ENCODE results near the gene LOX. TPM values are rescaled to one million over a fixed set of nuclear protein-coding genes. Genes with fewer than 3 reads are reported as not detected.

The LOX gene
- total and polyA plus RNA-seq, 4 donors, result 3.7 to 45.2 (median 17.1) TPM

DNA sequence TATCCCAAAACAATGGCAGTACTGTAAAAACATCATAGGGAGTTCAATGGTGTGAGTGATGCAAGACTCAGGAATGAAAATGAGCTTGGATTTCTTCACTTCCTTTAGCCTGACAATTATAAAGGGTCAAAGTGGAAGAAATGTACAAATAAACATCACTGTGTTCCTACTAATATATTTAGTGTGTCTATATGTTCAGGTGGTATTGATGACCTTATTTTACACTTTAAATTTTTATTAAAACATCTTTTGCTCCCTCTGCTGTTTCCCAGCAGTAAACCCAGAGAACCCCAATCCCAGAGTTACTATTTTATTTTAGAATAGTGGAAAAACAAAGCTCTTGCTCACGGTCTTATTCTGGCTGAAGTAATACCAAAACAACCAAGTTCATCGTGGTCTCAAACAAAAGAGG lies 2.0 kb downstream of the LOX start:
- Histone ChIP-seq H3K36me3 (ENCODE audit: control insufficient read depth in 4 of 4, insufficient read depth in 4 of 4, low read length in 4 of 4) (peaks cover 0 to 4% (median 0%) of the 10 kb centered on the region in 4 donors), H3K27ac (ENCODE audit: low read depth in 1 of 2, low read length in 1 of 2) (no peak overlapping the region), H3K4me3 (no peak overlapping the region), H3K9ac (ENCODE audit: insufficient read depth in 1 of 2, low read length in 2 of 2) (no peak overlapping the region), H3K4me1 (ENCODE audit: control insufficient read depth in 5 of 5, insufficient read depth in 5 of 5, low read length in 5 of 5) (peaks cover 0 to 32% (median 0%) of the 10 kb centered on the region in 5 donors), H3K9me3 (ENCODE audit: control insufficient read depth in 4 of 4, insufficient read depth in 3 of 4, low read length in 3 of 4) (no peaks in the 10 kb centered on the region), H3K27me3 (ENCODE audit: control insufficient read depth in 3 of 3, insufficient read depth in 3 of 3, low read length in 2 of 3) (peaks cover 0 to 5% (median 0%) of the 10 kb centered on the region in 3 donors)
- WGBS, 2 donors, result 38 to 47% methylated on average over 2 of the region's 2 CpGs
- peak in 2 of 3 donors; percentile 72 to 81 for DNase-seq
- no peak for ATAC-seq (ENCODE audit: insufficient read depth, low FRiP score)
- TF ChIP-seq, protein P1, sequence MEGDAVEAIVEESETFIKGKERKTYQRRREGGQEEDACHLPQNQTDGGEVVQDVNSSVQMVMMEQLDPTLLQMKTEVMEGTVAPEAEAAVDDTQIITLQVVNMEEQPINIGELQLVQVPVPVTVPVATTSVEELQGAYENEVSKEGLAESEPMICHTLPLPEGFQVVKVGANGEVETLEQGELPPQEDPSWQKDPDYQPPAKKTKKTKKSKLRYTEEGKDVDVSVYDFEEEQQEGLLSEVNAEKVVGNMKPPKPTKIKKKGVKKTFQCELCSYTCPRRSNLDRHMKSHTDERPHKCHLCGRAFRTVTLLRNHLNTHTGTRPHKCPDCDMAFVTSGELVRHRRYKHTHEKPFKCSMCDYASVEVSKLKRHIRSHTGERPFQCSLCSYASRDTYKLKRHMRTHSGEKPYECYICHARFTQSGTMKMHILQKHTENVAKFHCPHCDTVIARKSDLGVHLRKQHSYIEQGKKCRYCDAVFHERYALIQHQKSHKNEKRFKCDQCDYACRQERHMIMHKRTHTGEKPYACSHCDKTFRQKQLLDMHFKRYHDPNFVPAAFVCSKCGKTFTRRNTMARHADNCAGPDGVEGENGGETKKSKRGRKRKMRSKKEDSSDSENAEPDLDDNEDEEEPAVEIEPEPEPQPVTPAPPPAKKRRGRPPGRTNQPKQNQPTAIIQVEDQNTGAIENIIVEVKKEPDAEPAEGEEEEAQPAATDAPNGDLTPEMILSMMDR (IDR thresholded peaks at IDR 0.05; ENCODE audit: control extremely low read depth, extremely low read depth), result no peak

DNA sequence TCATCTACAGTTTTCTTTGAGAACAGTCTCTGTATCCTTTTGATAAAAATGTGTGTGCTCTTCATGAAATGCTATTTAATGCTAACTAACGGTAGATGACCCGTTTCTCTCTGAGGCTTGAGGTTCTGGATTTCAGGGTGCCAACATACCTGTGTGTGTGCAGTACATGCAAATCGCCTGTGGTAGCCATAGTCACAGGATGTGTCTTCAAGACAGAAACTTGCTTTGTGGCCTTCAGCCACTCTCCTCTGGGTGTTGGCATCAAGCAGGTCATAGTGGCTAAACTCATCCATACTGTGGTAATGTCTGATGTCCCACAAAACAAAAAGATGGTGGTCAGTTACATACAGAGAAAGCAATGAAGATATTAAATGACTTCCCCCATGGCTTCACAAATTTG lies 4.2 kb downstream of the LOX start:
- Histone ChIP-seq H3K9ac (ENCODE audit: insufficient read depth in 1 of 2, low read length in 2 of 2) (no peak overlapping the region), H3K36me3 (ENCODE audit: control insufficient read depth in 4 of 4, insufficient read depth in 4 of 4, low read length in 4 of 4) (peaks cover 0 to 9% (median under 1%) of the 10 kb centered on the region in 4 donors), H3K4me1 (ENCODE audit: control insufficient read depth in 5 of 5, insufficient read depth in 5 of 5, low read length in 5 of 5) (peaks cover 0 to 26% (median 0%) of the 10 kb centered on the region in 5 donors), H3K9me3 (ENCODE audit: control insufficient read depth in 4 of 4, insufficient read depth in 3 of 4, low read length in 3 of 4) (no peaks in the 10 kb centered on the region), H3K27me3 (ENCODE audit: control insufficient read depth in 3 of 3, insufficient read depth in 3 of 3, low read length in 2 of 3) (peaks cover 0 to 5% (median 0%) of the 10 kb centered on the region in 3 donors), H3K4me3 (no peak overlapping the region), H3K27ac (ENCODE audit: low read depth in 1 of 2, low read length in 1 of 2) (no peak overlapping the region)
- no peak for DNase-seq
- TF ChIP-seq, protein P1 (IDR thresholded peaks at IDR 0.05; ENCODE audit: control extremely low read depth, extremely low read depth), result no peak
- 83 to 85% methylated on average over 3 of the region's 3 CpGs for WGBS, 2 donors
- no peak for ATAC-seq (ENCODE audit: insufficient read depth, low FRiP score)

DNA sequence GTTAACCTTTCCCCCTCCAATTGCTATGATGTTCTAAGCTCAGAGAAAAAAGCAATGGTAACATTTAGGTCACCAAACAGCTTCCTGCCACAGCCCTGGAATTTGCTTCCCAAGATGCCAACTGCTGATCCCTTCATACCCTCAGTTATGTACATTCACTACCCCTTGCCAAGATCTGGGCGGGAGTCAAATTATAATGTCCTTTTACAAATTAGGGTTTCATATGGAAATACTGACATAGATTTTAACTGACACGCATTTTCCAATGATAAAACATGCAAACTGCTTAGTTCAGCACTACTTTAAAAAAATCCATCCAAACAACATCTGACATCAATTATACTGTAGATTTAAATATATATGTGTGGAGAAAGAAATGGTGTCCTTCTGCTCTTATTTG lies 5.0 kb downstream of the LOX start:
- ATAC-seq (ENCODE audit: insufficient read depth, low FRiP score), result no peak
- peaks cover 0 to 23% (median 0%) of the 10 kb centered on the region in 5 donors for H3K4me1 ChIP-seq (ENCODE audit: control insufficient read depth in 5 of 5, insufficient read depth in 5 of 5, low read length in 5 of 5)
- no peak overlapping the region for H3K9ac ChIP-seq (ENCODE audit: insufficient read depth in 1 of 2, low read length in 2 of 2)
- DNase-seq, result no peak
- no peak overlapping the region for H3K27ac ChIP-seq (ENCODE audit: low read depth in 1 of 2, low read length in 1 of 2)
- H3K36me3 ChIP-seq (ENCODE audit: control insufficient read depth in 4 of 4, insufficient read depth in 4 of 4, low read length in 4 of 4), result peaks cover 0 to 9% (median under 1%) of the 10 kb centered on the region in 4 donors
- TF ChIP-seq, protein P1 (IDR thresholded peaks at IDR 0.05; ENCODE audit: control extremely low read depth, extremely low read depth), result no peak
- 92 to 95% methylated on average over 2 of the region's 2 CpGs for WGBS, 2 donors
- no peak overlapping the region for H3K4me3 ChIP-seq
- H3K9me3 ChIP-seq (ENCODE audit: control insufficient read depth in 4 of 4, insufficient read depth in 3 of 4, low read length in 3 of 4), result no peaks in the 10 kb centered on the region
- peaks cover 0 to 5% (median 0%) of the 10 kb centered on the region in 3 donors for H3K27me3 ChIP-seq (ENCODE audit: control insufficient read depth in 3 of 3, insufficient read depth in 3 of 3, low read length in 2 of 3)

DNA sequence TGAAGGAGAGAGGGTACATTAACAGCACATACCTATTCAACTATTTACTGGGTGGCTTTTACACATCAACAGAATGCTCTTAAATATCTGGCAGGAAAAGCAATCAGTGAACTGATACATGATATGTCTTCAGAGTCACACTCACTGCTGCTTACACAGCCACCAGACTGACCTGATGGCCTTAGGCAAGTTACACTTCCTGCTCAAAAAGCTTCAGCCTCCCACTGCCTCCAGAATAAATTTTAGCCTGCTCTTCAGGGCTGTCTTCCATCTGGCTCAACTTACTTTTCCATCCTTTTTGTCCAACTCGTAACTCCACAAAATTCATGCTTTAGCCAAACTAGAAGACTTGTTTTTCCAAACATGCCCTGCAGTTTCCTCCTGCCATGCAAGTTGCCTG lies 10.7 kb downstream of the LOX start:
- Histone ChIP-seq H3K9me3 (ENCODE audit: control insufficient read depth in 4 of 4, insufficient read depth in 3 of 4, low read length in 3 of 4) (no peaks in the 10 kb centered on the region), H3K27me3 (ENCODE audit: control insufficient read depth in 3 of 3, insufficient read depth in 3 of 3, low read length in 2 of 3) (no peaks in the 10 kb centered on the region), H3K27ac (ENCODE audit: low read depth in 1 of 2, low read length in 1 of 2) (no peak overlapping the region), H3K9ac (ENCODE audit: insufficient read depth in 1 of 2, low read length in 2 of 2) (no peak overlapping the region), H3K36me3 (ENCODE audit: control insufficient read depth in 4 of 4, insufficient read depth in 4 of 4, low read length in 4 of 4) (peaks cover 0 to 6% (median under 1%) of the 10 kb centered on the region in 4 donors), H3K4me1 (ENCODE audit: control insufficient read depth in 5 of 5, insufficient read depth in 5 of 5, low read length in 5 of 5) (peaks cover 0 to 2% (median 0%) of the 10 kb centered on the region in 5 donors), H3K4me3 (no peak overlapping the region)
- DNase-seq, result no peak
- ATAC-seq (ENCODE audit: insufficient read depth, low FRiP score), result no peak
- WGBS, 2 donors, result 78 to 87% methylated on average over 1 of the region's 1 CpG
- TF ChIP-seq, protein P1 (IDR thresholded peaks at IDR 0.05; ENCODE audit: control extremely low read depth, extremely low read depth), result no peak
